GM12864 (cell line): ENCODE results near the gene CPXM1.

ENCODE experiments used
- DNase-seq: peaks from one replicate; pipeline ENCODE4 v3.0.0-alpha.2; 2011; ENCODE audit warnings: low read depth
- H3K4me3 ChIP-seq: 2 replicates; pipeline ENCODE4 v1.5.1; 2011; ENCODE audit warnings: mild to moderate bottlenecking, low read depth, low read length, control low read depth
- CTCF ChIP-seq: IDR thresholded peaks from 2 replicates; pipeline ENCODE4 v1.5.1; 2011; ENCODE audit warnings: low read depth, mild to moderate bottlenecking, moderate library complexity, low read length, control low read depth, inconsistent platforms; ENCODE audit errors: missing control alignments

CPXM1 gene

GRCh38 chr20:2752567-2753460 lies 47.6 kb downstream of the CPXM1 start:
- H3K4me3 ChIP-seq = peak overlapping the region; percentile 33
- peak; percentile 76 for TF ChIP-seq CTCF
- no peak for DNase-seq

GRCh38 chr20:2751878-2752566 lies 48.4 kb downstream of the CPXM1 start:
- peak overlapping the region; percentile 33 for H3K4me3 ChIP-seq
- no peak for TF ChIP-seq CTCF
- DNase-seq = no peak

GRCh38 chr20:2751347-2751877 lies 49.0 kb downstream of the CPXM1 start:
- no peak overlapping the region for H3K4me3 ChIP-seq
- DNase-seq = no peak

GRCh38 chr20:2750491-2751251 lies 49.8 kb downstream of the CPXM1 start:
- H3K4me3 ChIP-seq = no peak overlapping the region
- DNase-seq = no peak
- no peak for TF ChIP-seq CTCF

More at GRCh38 chr20:2751347-2751877, 49.0 kb downstream of the CPXM1 start:
- TF ChIP-seq CTCF = no peak

- no peak for DNase-seq
- no peak overlapping the region for H3K4me3 ChIP-seq
- TF ChIP-seq CTCF = no peak
Observed at GRCh38 chr20:2749951-2750490, 50.4 kb downstream of the CPXM1 start.

- no peak overlapping the region for H3K4me3 ChIP-seq
- TF ChIP-seq CTCF = no peak
- no peak for DNase-seq
Observed at GRCh38 chr20:2749343-2749950, 51.0 kb downstream of the CPXM1 start.
